HEK293 (cell line): Measurements from ENCODE around the gene CD1D.

Source experiments
- CTCF ChIA-PET: fragments of 350-600 bp; formaldehyde crosslinking; extraction: SDS; loops from one replicate; lab custom pipeline; 2021; ENCODE audit warnings: antibody characterized with exemption; lab: Yijun Ruan, JAX
- POLR2A ChIA-PET: fragments of 300-600 bp; formaldehyde crosslinking; extraction: SDS; loops from one replicate; lab custom pipeline; 2020; ENCODE audit warnings: antibody characterized with exemption, inconsistent platforms; lab: Yijun Ruan, JAX
- H3K27ac ChIP-seq: fragments of 200-500 bp; sonication (Bioruptor generic); 2 replicates; pipeline ENCODE4 v1.5.1; 2014; ENCODE audit warnings: low read depth, low read length, control low read depth, inconsistent platforms; ENCODE audit errors: extremely low read depth
- H3K36me3 ChIP-seq, 2 experiments: fragments of 200-500 bp in 1 of 2; sonication (Bioruptor generic) in 1 of 2; 1 replicate in 1 of 2; 2 replicates in 1 of 2; pipeline ENCODE4 v1.5.1; 2014 to 2017; ENCODE audit warnings: inconsistent platforms in 2 of 2, low read length in 2 of 2; ENCODE audit not compliant: control insufficient read depth in 2 of 2, insufficient read depth in 1 of 2
- H3K4me1 ChIP-seq: fragments of 200-500 bp; sonication (Bioruptor generic); 2 replicates; pipeline ENCODE4 v1.5.1; 2014; ENCODE audit warnings: mild to moderate bottlenecking, low read length, inconsistent platforms; ENCODE audit not compliant: control insufficient read depth, insufficient read depth
- H3K4me3 ChIP-seq: 2 replicates; pipeline ENCODE4 v1.5.1; 2011; ENCODE audit warnings: low read depth, mild to moderate bottlenecking, control low read depth, low read length, moderate library complexity
- H3K9me3 ChIP-seq: fragments of 200-500 bp; sonication (Bioruptor generic); 2 replicates; pipeline ENCODE4 v1.5.1; 2014; ENCODE audit warnings: low read depth, low read length, inconsistent platforms; ENCODE audit not compliant: control insufficient read depth, insufficient read depth
- FEZF1 ChIP-seq: fragments of 450-650 bp; formaldehyde crosslinking; IDR thresholded peaks from 2 replicates; pipeline ENCODE4 v1.5.1; 2016; ENCODE audit warnings: missing biosample characterization, missing genetic modification characterization
- KLF1 ChIP-seq: fragments of 450-650 bp; formaldehyde crosslinking; IDR thresholded peaks from 2 replicates; pipeline ENCODE4 v1.5.1; 2016; ENCODE audit warnings: missing biosample characterization, missing genetic modification characterization
- YY1 ChIP-seq: fragments of 450-650 bp; formaldehyde crosslinking; IDR thresholded peaks from 2 replicates; pipeline ENCODE4 v1.5.1; 2018; ENCODE audit warnings: missing biosample characterization, missing genetic modification characterization
- ZBTB1 ChIP-seq: fragments of 450-650 bp; formaldehyde crosslinking; IDR thresholded peaks from 2 replicates; pipeline ENCODE4 v1.5.1; 2016; ENCODE audit warnings: missing biosample characterization, missing genetic modification characterization
- ZFHX2 ChIP-seq: fragments of 450-650 bp; formaldehyde crosslinking; conservative IDR thresholded peaks from 2 replicates; pipeline ENCODE4 v1.5.1; 2016; ENCODE audit warnings: missing biosample characterization, missing genetic modification characterization
- ZNF10 ChIP-seq: fragments of 450-650 bp; formaldehyde crosslinking; IDR thresholded peaks from 2 replicates; pipeline ENCODE4 v1.5.1; 2017; ENCODE audit warnings: missing biosample characterization, missing genetic modification characterization
- ZNF148 ChIP-seq: fragments of 450-650 bp; formaldehyde crosslinking; IDR thresholded peaks from 2 replicates; pipeline ENCODE4 v1.5.0; 2017; ENCODE audit warnings: missing biosample characterization, missing genetic modification characterization, borderline replicate concordance
- ZNF202 ChIP-seq: fragments of 450-650 bp; formaldehyde crosslinking; IDR thresholded peaks from 2 replicates; pipeline ENCODE4 v1.5.1; 2016; ENCODE audit warnings: missing biosample characterization, missing genetic modification characterization, borderline replicate concordance
- ZNF394 ChIP-seq: fragments of 450-650 bp; formaldehyde crosslinking; IDR thresholded peaks from 2 replicates; pipeline ENCODE4 v1.5.1; 2016; ENCODE audit warnings: missing biosample characterization, missing genetic modification characterization, mild to moderate bottlenecking, moderate library complexity, borderline replicate concordance
- ZNF548 ChIP-seq: fragments of 450-650 bp; formaldehyde crosslinking; IDR thresholded peaks from 2 replicates; pipeline ENCODE4 v1.5.1; 2016; ENCODE audit warnings: missing biosample characterization, missing genetic modification characterization
- ZNF677 ChIP-seq: fragments of 450-650 bp; IDR thresholded peaks from 2 replicates; pipeline ENCODE4 v1.5.0; 2018; ENCODE audit warnings: missing biosample characterization, mild to moderate bottlenecking, missing genetic modification characterization, moderate library complexity
- ZNF791 ChIP-seq: fragments of 450-650 bp; formaldehyde crosslinking; IDR thresholded peaks from 2 replicates; pipeline ENCODE4 v1.5.1; 2016; ENCODE audit warnings: missing biosample characterization, missing genetic modification characterization
- ZXDB ChIP-seq: fragments of 450-650 bp; formaldehyde crosslinking; IDR thresholded peaks from 2 replicates; pipeline ENCODE4 v1.5.1; 2016; ENCODE audit warnings: missing biosample characterization, missing genetic modification characterization
- TF ChIP-seq, protein P1 (sequence below): fragments of 450-650 bp; formaldehyde crosslinking; IDR thresholded peaks from 2 replicates; pipeline ENCODE4 v1.5.1; 2016; ENCODE audit warnings: missing biosample characterization, missing genetic modification characterization
- TF ChIP-seq, protein P2 (sequence below): fragments of 450-650 bp; formaldehyde crosslinking; IDR thresholded peaks from 2 replicates; pipeline ENCODE4 v1.5.1; 2016; ENCODE audit warnings: missing biosample characterization, missing genetic modification characterization
- TF ChIP-seq, protein P3 (sequence below): fragments of 450-650 bp; IDR thresholded peaks from 2 replicates; pipeline ENCODE4 v1.5.1; 2018; ENCODE audit warnings: missing biosample characterization, missing genetic modification characterization
- TF ChIP-seq, protein P4 (sequence below): fragments of 450-650 bp; formaldehyde crosslinking; IDR thresholded peaks from 2 replicates; pipeline ENCODE4 v1.5.1; 2016; ENCODE audit warnings: missing biosample characterization, missing genetic modification characterization

The CD1D gene

GRCh38 chr1:158179301-158180041, 1.2 kb upstream of the CD1D start:
- Histone ChIP-seq H3K4me3 (no peak overlapping the region), H3K27ac (no peak overlapping the region), H3K36me3 (peaks cover 0 to 11% of the 10 kb centered on the region in 2 experiments; a peak in 1 of 3 replicates), H3K9me3 (no peaks in the 10 kb centered on the region), H3K4me1 (no peaks in the 10 kb centered on the region; the same call in 1 of the 2 replicates)
- TF ChIP-seq, protein P1, sequence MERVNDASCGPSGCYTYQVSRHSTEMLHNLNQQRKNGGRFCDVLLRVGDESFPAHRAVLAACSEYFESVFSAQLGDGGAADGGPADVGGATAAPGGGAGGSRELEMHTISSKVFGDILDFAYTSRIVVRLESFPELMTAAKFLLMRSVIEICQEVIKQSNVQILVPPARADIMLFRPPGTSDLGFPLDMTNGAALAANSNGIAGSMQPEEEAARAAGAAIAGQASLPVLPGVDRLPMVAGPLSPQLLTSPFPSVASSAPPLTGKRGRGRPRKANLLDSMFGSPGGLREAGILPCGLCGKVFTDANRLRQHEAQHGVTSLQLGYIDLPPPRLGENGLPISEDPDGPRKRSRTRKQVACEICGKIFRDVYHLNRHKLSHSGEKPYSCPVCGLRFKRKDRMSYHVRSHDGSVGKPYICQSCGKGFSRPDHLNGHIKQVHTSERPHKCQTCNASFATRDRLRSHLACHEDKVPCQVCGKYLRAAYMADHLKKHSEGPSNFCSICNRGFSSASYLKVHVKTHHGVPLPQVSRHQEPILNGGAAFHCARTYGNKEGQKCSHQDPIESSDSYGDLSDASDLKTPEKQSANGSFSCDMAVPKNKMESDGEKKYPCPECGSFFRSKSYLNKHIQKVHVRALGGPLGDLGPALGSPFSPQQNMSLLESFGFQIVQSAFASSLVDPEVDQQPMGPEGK: no peak
- TF ChIP-seq ZFHX2 (tag by site-specific recombination) (no peak), FEZF1 (tag by site-specific recombination) (no peak), ZNF677 (tag by site-specific recombination) (no peak), ZNF10 (tag by site-specific recombination) (no peak), KLF1 (tag by site-specific recombination) (no peak), ZNF548 (tag by site-specific recombination) (no peak), ZNF791 (tag by site-specific recombination) (no peak), ZBTB1 (tag by site-specific recombination) (no peak), ZNF202 (tag by site-specific recombination) (no peak), ZNF394 (tag by site-specific recombination) (no peak), YY1 (tag by site-specific recombination) (no peak), ZNF148 (no peak), ZXDB (tag by site-specific recombination) (no peak)
- TF ChIP-seq, protein P2, sequence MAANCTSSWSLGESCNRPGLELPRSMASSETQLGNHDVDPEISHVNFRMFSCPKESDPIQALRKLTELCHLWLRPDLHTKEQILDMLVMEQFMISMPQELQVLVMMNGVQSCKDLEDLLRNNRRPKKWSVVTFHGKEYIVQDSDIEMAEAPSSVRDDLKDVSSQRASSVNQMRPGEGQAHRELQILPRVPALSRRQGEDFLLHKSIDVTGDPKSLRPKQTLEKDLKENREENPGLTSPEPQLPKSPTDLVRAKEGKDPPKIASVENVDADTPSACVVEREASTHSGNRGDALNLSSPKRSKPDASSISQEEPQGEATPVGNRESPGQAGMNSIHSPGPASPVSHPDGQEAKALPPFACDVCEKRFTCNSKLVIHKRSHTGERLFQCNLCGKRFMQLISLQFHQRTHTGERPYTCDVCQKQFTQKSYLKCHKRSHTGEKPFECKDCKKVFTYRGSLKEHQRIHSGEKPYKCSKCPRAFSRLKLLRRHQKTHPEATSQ (tag by site-specific recombination): no peak
- TF ChIP-seq, protein P3, sequence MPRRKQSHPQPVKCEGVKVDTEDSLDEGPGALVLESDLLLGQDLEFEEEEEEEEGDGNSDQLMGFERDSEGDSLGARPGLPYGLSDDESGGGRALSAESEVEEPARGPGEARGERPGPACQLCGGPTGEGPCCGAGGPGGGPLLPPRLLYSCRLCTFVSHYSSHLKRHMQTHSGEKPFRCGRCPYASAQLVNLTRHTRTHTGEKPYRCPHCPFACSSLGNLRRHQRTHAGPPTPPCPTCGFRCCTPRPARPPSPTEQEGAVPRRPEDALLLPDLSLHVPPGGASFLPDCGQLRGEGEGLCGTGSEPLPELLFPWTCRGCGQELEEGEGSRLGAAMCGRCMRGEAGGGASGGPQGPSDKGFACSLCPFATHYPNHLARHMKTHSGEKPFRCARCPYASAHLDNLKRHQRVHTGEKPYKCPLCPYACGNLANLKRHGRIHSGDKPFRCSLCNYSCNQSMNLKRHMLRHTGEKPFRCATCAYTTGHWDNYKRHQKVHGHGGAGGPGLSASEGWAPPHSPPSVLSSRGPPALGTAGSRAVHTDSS (tag by site-specific recombination): no peak
- TF ChIP-seq, protein P4, sequence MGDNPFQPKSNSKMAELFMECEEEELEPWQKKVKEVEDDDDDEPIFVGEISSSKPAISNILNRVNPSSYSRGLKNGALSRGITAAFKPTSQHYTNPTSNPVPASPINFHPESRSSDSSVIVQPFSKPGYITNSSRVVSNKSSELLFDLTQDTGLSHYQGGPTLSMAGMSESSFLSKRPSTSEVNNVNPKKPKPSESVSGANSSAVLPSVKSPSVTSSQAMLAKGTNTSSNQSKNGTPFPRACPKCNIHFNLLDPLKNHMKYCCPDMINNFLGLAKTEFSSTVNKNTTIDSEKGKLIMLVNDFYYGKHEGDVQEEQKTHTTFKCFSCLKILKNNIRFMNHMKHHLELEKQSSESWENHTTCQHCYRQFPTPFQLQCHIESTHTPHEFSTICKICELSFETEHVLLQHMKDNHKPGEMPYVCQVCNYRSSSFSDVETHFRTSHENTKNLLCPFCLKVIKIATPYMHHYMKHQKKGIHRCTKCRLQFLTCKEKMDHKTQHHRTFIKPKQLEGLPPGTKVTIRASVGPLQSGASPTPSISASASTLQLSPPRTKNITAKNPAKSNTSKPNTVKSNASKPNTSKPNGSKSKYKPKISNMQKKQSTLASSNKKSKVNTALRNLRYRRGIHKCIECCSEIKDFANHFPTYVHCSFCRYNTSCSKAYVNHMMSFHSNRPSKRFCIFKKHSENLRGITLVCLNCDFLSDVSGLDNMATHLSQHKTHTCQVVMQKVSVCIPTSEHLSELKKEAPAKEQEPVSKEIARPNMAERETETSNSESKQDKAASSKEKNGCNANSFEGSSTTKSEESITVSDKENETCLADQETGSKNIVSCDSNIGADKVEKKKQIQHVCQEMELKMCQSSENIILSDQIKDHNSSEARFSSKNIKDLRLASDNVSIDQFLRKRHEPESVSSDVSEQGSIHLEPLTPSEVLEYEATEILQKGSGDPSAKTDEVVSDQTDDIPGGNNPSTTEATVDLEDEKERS (tag by site-specific recombination): no peak
- ChIA-PET POLR2A (no interaction called here), CTCF (interaction anchor here (0.8 to 1.2 kb wide), 2 partner anchors 54 to 144 kb away, joined by 3 to 5 read pairs; no protein-coding TSS in a partner anchor)
